Activated CD4-positive, alpha-beta memory T cell treated with anti-CD3 and anti-CD28 coated beads, Interleukin-2, amount 10 ng/mL, durations not matched to agents 7 days and 5 days (primary cell): ENCODE results near the gene TNKS1BP1. TPM values are rescaled to one million over a fixed set of nuclear protein-coding genes. Genes with fewer than 3 reads are reported as not detected.
"Not testable (repeated sequence)": the region's sequence is repeated elsewhere in the genome, so short reads cannot be mapped to it uniquely, and the experiment has no call there.

Experiments used
- CTCF ChIA-PET: fragments of 350-600 bp; sonication (Branson Sonifier 250); formaldehyde crosslinking; loops from one replicate; lab custom pipeline; 2021; ENCODE audit warnings: antibody characterized with exemption, inconsistent platforms; lab: Charles Lee
- POLR2A ChIA-PET: fragments of 350-600 bp; sonication (Branson Sonifier 250); formaldehyde crosslinking; loops from one replicate; lab custom pipeline; 2021; ENCODE audit warnings: antibody characterized with exemption; lab: Charles Lee
- DNase-seq: peaks from one replicate; pipeline ENCODE4 v3.0.0-alpha.2; 2020
- H3K27ac Mint-ChIP-seq: one replicate; pipeline ENCODE4 v1.8.0; 2021; ENCODE audit warnings: mild to moderate bottlenecking, mixed read lengths
- H3K27me3 Mint-ChIP-seq: one replicate; pipeline ENCODE4 v1.8.0; 2021; ENCODE audit warnings: mixed read lengths
- H3K36me3 Mint-ChIP-seq: one replicate; pipeline ENCODE4 v1.8.0; 2021; ENCODE audit warnings: low read depth, mixed read lengths
- H3K4me1 Mint-ChIP-seq: one replicate; pipeline ENCODE4 v1.8.0; 2021; ENCODE audit warnings: mixed read lengths
- H3K4me3 Mint-ChIP-seq: one replicate; pipeline ENCODE4 v1.8.0; 2021; ENCODE audit warnings: mild to moderate bottlenecking, mixed read lengths
- H3K9me3 Mint-ChIP-seq: one replicate; pipeline ENCODE4 v1.8.0; 2021; ENCODE audit warnings: mixed read lengths
- total RNA-seq, 2 experiments: library from RNA; stranded (reverse); gene quantifications; one replicate each; pipeline ENCODE4 v1.2.3, GENCODE V29; 2021

Gene TNKS1BP1
- total RNA-seq, 2 experiments from 2014 or later: 9.9 to 10.7 TPM

DNA sequence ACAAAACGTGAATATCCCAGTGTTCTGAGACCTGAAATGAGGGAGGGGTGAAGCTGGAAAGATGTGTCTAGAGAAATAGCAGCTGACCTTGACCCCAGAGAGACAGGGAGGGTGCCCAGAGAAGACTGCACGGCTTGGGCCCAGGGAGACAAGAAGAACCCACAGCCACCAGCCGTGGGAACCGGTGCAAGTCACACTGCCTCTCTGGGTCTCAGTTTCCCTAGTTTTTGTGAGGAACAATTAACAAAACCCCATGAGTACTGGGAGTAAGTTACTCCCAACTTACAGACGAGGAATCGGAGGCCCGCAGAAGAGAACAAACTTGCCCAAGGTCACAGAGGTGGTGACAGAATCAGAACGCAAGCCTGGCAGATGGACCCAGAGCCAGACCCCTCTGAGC, 19.2 kb downstream of the TNKS1BP1 start:
- no peak for DNase-seq
- no peak overlapping the region for H3K4me3 Mint-ChIP-seq
- no peaks in the 10 kb centered on the region for H3K27me3 Mint-ChIP-seq
- peaks cover under 1% of the 10 kb centered on the region for H3K36me3 Mint-ChIP-seq
- CTCF ChIA-PET: no interaction called here
- POLR2A ChIA-PET: no interaction called here
- no peak overlapping the region for H3K27ac Mint-ChIP-seq
- peaks cover 2% of the 10 kb centered on the region for H3K4me1 Mint-ChIP-seq
- no peaks in the 10 kb centered on the region for H3K9me3 Mint-ChIP-seq

DNA sequence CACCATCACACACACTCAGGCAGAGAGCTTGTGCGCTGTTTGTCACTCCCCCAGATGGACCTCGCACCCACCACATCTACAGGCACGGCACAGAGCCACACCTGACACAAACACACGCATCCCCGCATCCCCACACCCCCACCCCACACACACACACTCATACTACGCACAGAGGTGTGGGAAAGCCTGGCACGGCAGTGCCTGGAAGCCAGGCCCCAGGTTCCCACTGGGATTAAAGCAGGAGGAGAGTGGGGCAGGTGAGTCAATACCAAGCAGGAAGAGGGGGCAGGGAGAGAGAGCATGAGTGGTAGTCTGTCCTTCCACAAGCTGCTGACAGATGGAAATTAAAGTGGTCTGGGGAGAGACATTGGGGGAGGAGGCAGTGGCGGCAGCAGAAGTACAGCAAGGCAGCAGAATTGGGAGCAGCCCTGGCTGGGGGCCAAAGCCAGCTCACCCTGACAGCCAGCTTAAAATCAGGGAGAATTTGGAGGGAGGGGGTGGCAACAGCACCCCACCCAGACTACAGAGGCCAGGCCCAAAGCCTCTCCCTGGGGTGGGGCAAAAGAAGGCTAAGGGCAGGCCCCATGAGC, 20.7 kb downstream of the TNKS1BP1 start:
- peaks cover 6% of the 10 kb centered on the region for H3K36me3 Mint-ChIP-seq
- no peaks in the 10 kb centered on the region for H3K9me3 Mint-ChIP-seq
- ChIA-PET POLR2A (no interaction called here), CTCF (no interaction called here)
- no peaks in the 10 kb centered on the region for H3K27me3 Mint-ChIP-seq
- no peaks in the 10 kb centered on the region for H3K4me1 Mint-ChIP-seq
- H3K27ac Mint-ChIP-seq: no peak overlapping the region
- DNase-seq: no peak
- H3K4me3 Mint-ChIP-seq: no peak overlapping the region

DNA sequence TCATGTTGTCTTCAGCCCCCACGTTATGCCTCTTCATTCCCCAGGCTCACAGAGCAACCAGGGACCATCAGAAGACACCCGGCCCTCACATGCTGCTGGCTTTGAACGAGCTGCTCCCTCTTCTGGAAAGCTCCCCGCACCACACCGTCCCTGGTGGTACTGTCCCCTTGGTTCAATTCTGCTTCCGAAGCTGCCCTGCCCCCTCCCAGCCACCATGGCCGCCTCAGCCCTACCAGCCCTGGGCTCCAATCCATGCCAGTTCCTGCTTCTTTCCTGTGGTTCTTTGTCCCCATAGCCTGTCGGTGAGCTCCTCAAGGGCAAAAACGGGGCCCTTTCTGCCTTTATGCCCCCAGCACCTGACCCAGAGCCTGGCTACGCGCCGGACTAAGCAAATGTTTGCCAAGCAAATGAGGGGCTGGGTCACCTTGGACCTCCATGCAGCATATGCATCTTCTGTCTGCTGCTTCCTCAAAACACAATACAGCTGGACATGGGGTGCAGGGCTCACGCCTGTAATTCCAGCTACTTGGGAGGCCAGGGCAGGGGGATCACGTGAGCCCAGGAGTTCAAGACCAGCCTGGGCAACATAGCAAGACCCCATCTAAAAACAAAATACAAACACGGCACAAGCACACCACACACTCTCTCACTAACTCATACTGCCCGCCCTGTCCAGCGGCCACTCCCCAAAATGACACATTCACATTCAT, 21.3 kb downstream of the TNKS1BP1 start:
- Mint-ChIP-seq H3K4me1 (no peaks in the 10 kb centered on the region), H3K9me3 (no peaks in the 10 kb centered on the region), H3K27ac (no peak overlapping the region), H3K4me3 (no peak overlapping the region), H3K27me3 (no peaks in the 10 kb centered on the region), H3K36me3 (peaks cover 6% of the 10 kb centered on the region)
- no peak for DNase-seq
- ChIA-PET POLR2A (no interaction called here), CTCF (no interaction called here)

DNA sequence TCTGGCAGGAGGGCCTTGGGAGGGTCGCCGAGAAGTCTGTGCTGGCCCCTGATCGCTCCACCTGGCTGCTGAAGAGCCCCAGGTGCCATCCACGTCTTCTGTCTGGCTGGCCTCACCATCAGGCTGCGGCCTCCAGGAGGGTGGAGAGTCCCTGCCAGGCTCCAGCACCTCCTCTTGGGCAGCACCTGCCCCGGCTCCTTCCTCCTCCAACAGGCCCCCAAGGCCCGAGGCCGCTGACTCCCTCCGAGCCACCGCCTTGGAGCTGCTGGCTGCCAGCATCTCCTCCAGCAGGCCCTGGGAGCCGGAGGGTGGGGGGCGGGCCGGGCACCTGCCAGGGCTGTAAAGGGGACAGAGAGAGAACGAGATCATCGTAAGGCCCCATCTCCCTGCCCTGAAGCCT, 22.3 kb downstream of the TNKS1BP1 start:
- no peak for DNase-seq
- H3K4me3 Mint-ChIP-seq: no peak overlapping the region
- no peak overlapping the region for H3K27ac Mint-ChIP-seq
- H3K27me3 Mint-ChIP-seq: no peaks in the 10 kb centered on the region
- POLR2A ChIA-PET: no interaction called here
- H3K9me3 Mint-ChIP-seq: peaks cover 2% of the 10 kb centered on the region
- no peaks in the 10 kb centered on the region for H3K4me1 Mint-ChIP-seq
- CTCF ChIA-PET: no interaction called here
- H3K36me3 Mint-ChIP-seq: peaks cover 6% of the 10 kb centered on the region

DNA sequence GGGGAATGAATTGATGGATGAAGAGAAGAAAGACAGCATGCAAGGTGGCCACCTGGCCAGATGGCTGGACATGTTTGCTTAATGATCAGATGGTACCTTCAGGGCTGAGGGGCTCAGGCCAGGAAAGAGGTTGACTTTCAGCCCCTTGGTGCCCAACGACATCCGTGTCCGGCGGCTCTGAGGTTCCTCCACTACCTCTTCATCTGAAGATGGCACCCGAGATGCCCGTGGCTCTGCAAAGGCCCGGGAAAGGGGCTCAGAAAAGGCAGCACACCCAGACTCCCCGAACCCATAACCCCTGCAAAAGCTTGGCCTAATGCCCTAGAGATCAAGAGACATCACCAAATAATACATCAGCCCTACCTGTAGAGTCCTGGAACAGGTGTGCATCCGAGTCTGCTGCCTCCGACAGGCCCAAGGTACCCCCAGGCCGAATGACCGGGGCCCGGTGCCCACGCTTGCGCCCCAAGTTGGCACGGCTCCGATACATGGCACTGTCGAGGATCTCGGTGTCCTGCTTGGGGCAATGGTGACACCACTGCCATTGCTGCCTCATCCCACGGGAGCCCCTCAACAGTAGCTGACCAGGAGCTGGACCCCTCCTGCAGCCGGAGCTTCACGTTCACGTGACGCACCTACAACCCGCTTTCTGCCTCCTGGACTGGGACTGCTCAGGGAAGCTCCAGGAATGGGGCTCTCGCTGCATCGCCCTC, 22.9 kb downstream of the TNKS1BP1 start:
- DNase-seq: no peak
- Mint-ChIP-seq H3K9me3 (peaks cover 2% of the 10 kb centered on the region), H3K36me3 (peaks cover 6% of the 10 kb centered on the region), H3K27ac (no peak overlapping the region), H3K27me3 (no peaks in the 10 kb centered on the region), H3K4me3 (no peak overlapping the region), H3K4me1 (no peaks in the 10 kb centered on the region)
- CTCF ChIA-PET: interaction anchor here (0.5 kb wide), 1 partner anchor 366 kb away, joined by 3 read pairs; no protein-coding TSS in a partner anchor
- POLR2A ChIA-PET: no interaction called here

DNA sequence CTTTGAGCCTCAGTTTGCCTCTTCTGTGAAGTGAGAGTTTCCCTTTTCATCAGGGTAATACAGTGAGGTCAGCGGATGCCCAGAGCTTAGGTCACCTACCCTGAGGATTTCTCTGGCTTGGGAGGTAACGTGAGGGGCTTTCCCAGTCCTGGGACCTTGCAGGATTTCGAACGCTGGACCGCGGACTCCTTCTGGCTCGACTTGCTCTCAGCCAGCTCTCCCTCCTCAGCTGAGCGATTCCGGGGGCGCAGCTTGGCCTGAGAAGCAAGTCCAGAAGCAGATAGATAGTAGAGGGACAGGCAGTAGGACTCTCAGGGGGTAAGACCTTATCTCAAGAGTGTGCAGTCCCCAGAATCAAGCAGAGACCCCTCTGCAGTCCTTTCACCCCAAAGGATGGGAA, 24.0 kb downstream of the TNKS1BP1 start:
- POLR2A ChIA-PET: no interaction called here
- no peaks in the 10 kb centered on the region for H3K4me1 Mint-ChIP-seq
- peaks cover 6% of the 10 kb centered on the region for H3K36me3 Mint-ChIP-seq

DNA sequence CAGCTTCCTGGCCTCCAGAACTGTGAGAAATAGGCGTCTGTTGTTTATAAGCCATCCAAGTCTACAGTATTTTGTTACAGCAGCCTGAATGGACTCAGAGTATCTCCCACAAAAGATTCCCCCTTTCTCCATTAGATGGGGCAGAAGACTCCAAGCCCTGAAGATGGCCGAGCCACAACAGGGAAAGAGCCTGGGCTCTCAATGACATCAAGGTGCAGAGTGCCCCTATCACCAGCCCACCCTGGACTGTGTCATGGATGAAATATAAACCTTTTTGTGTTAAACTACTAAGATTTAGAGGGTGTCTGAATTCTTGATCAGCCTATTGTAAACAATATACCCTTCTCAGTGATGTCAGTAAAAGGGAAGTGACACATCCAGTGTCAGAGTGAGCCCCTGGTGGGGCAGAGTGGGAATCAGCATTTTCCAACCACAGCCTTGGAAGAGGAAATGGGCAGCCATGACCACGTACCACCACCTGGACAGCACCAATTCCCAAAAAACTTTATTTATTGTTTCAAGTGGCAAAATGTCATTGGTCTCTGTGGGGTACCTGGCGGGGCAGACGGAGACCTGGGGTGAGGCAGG, 25.5 kb downstream of the TNKS1BP1 start:
- Mint-ChIP-seq H3K36me3 (peaks cover 6% of the 10 kb centered on the region), H3K27ac (no peak overlapping the region), H3K4me3 (no peak overlapping the region), H3K4me1 (no peaks in the 10 kb centered on the region), H3K27me3 (no peaks in the 10 kb centered on the region), H3K9me3 (peaks cover 2% of the 10 kb centered on the region)
- no peak for DNase-seq
- ChIA-PET POLR2A (no interaction called here), CTCF (no interaction called here)

More for the DNA sequence above, 24.0 kb downstream of the TNKS1BP1 start:
- CTCF ChIA-PET: no interaction called here
- Mint-ChIP-seq H3K4me3 (no peak overlapping the region), H3K27me3 (no peaks in the 10 kb centered on the region), H3K9me3 (peaks cover 2% of the 10 kb centered on the region), H3K27ac (no peak overlapping the region)
- DNase-seq: no peak

DNA sequence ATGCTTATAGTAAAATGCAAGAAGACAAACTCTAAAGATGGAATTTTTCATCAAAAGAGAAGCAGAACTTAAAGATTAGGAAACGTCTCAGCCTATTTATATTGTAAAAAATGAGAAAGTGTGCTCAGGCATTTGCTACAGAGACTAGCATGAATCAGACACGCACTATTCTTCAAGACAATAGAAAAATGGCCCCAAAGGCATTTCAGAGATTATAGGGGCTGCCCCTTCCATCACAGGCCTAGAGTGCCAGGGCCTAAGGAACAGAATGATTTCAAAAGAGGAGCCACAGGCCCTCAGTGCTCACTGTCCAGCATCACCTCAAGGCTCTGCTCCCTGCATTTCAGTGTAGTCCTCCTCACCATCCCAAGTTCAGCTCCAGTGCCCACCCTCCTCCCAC, 27.5 kb downstream of the TNKS1BP1 start:
- Mint-ChIP-seq H3K4me1 (no peaks in the 10 kb centered on the region), H3K9me3 (peaks cover 2% of the 10 kb centered on the region), H3K4me3 (no peak overlapping the region), H3K27ac (no peak overlapping the region), H3K36me3 (peaks cover 6% of the 10 kb centered on the region), H3K27me3 (no peaks in the 10 kb centered on the region)
- POLR2A ChIA-PET: no interaction called here
- DNase-seq: no peak
- CTCF ChIA-PET: no interaction called here

DNA sequence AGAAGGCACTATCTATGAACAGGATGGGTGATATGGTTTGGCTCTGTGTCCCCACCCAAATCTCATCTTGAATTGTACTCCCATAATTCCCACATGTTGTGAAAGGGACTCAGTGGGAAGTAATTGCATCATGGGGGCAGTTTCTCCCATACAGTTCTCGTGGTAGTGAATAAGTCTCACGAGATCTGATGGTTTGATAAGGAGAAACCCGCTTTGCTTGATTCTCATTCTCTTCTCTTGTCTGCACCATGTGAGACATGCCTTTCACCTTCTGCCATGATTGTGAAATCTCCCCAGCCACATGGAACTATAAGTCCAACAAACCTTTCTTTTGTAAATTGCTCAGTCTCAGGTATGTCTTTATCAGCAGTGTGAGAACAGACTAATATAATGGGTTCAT, 28.5 kb downstream of the TNKS1BP1 start:
- H3K27me3 Mint-ChIP-seq, H3K36me3 Mint-ChIP-seq, CTCF ChIA-PET: not testable (repeated sequence)

DNA sequence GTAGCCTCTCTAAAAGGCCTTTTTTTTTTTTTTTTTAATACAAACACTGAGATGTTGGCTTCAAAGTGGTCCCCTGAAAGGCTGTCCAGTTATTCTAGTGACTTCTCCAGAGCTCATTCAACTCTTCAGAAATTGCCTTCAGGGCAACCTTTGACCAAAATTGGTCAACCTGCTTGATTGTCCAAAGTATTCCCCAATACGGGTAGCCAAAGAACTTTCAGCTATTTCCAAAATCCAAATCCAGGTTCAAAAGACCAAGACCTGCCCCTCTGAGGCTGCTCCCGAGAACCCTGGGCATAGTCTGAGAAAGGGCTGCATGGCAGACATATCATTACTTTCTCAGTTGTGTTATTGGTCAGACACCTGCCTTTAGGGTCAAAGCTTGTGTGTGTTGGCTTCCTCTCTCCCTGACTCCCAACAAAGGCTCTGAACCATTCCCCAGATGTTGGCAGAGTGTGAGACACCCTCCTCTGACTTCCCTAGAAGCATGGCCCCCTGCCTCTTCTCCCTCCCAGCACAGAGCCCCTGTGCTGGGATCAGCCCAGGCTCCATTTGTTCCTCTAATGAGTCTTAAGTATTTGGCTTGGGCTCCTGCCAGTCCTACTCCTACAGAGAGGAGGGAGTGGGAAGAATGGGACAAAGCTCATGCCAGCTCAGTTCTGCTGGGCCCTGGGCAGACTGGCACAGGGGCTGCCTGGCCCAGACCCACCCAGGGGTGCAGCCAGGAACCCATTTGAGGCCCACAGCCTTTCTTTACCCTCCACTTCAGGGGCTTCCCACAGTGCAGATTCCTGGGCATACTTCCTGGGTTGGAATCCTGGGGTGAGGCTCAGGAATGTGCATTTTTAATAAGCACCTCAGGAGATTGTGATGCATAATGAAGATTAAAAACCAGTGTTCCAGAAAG, 30.3 kb downstream of the TNKS1BP1 start:
- H3K9me3 Mint-ChIP-seq: peaks cover 2% of the 10 kb centered on the region
- no peak for DNase-seq
- peaks cover 10% of the 10 kb centered on the region for H3K27me3 Mint-ChIP-seq
- H3K36me3 Mint-ChIP-seq: peaks cover 2% of the 10 kb centered on the region
- ChIA-PET CTCF (interaction anchor here (0.7 to 1.9 kb wide), 3 partner anchors 17 to 346 kb away, joined by 3 to 7 read pairs (median 4); no protein-coding TSS in a partner anchor), POLR2A (no interaction called here)
- no peak overlapping the region for H3K27ac Mint-ChIP-seq
- H3K4me3 Mint-ChIP-seq: no peak overlapping the region
- no peaks in the 10 kb centered on the region for H3K4me1 Mint-ChIP-seq

More for the DNA sequence above, 28.5 kb downstream of the TNKS1BP1 start:
- H3K9me3 Mint-ChIP-seq, DNase-seq, H3K4me3 Mint-ChIP-seq, H3K27ac Mint-ChIP-seq, POLR2A ChIA-PET, H3K4me1 Mint-ChIP-seq: not testable (repeated sequence)

DNA sequence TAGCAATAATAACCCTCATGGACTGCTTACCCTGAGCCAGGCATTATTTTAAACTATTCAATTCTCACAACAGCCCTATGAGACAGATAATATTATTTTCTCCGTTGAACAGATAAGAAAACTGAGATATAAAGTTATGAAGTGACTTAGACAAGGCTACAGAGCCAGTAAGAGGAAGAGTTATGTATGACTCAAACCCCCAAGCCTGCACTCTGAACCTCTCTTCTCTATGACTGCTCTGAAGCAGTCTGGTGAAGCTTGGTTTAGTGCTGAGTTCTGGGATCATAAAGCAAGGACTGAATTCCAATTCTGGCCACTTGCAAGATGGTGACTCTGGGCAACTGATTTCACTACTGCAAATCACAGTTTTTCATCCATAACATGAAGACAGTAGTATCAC, 34.5 kb downstream of the TNKS1BP1 start:
- ChIA-PET POLR2A (no interaction called here), CTCF (no interaction called here)
- no peak for DNase-seq
- no peak overlapping the region for H3K27ac Mint-ChIP-seq
- H3K4me3 Mint-ChIP-seq: no peak overlapping the region
- H3K4me1 Mint-ChIP-seq: no peaks in the 10 kb centered on the region
- H3K27me3 Mint-ChIP-seq: peaks cover 17% of the 10 kb centered on the region
- no peaks in the 10 kb centered on the region for H3K9me3 Mint-ChIP-seq
- no peaks in the 10 kb centered on the region for H3K36me3 Mint-ChIP-seq

DNA sequence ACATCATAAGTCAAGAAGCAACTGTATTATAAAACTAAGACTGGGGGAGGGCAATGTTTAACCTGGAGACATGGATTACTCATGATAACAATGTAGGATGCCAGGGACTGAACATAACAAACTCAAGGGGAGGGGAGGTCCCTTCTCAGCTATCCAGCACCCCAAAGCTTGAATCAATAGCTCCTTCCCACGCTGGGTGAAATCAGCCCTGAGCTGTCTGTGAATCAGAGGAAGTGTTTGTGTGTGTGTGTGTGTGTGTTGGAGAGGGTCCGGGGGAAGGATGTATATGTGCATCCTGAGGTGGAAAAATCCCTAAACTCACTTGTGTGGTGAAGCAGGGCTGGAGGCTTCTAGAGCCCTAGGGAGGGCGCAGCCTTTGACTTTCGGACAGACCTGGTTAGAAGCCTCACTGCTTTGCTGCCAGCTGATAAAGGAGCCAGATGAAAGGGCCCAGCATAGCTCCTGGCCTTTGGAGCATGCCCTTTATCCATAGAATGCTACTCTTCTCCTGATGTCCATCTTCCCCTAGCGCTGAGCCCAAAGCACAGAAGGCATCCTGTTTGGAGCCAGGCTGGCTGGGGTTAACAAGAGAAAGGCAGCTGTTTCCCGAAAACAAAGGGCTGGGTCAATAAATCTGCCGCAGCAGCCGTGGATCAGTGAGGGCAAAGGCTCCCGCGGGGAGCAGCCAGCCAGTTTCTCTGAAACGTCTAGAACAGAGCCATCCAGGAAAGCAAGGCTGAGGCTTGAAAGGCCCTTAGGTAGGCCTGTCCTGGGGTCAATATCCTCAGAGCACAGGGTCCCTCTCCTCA, 35.8 kb downstream of the TNKS1BP1 start:
- Mint-ChIP-seq H3K9me3 (no peaks in the 10 kb centered on the region), H3K27ac (no peak overlapping the region), H3K4me3 (no peak overlapping the region), H3K27me3 (peaks cover 17% of the 10 kb centered on the region), H3K4me1 (no peaks in the 10 kb centered on the region), H3K36me3 (no peaks in the 10 kb centered on the region)
- no peak for DNase-seq
- ChIA-PET CTCF (no interaction called here), POLR2A (no interaction called here)
